GM12891 (cell line): ENCODE data around the gene KLRC2.
"Not testable (repeated sequence)": the region's sequence is repeated elsewhere in the genome, so short reads cannot be mapped to it uniquely, and the experiment has no call there.

Source experiments
- PAX5 ChIP-seq: IDR thresholded peaks from 2 replicates; pipeline ENCODE4 v1.6.1; 2011; ENCODE audit warnings: low read length, moderate library complexity, mild to moderate bottlenecking; ENCODE audit not compliant: insufficient read depth, severe bottlenecking
- POLR2A ChIP-seq: IDR thresholded peaks from 2 replicates; pipeline ENCODE4 v1.6.1; 2011; ENCODE audit warnings: low read depth, low read length, control low read depth
- POLR2AphosphoS5 ChIP-seq: IDR thresholded peaks from 2 replicates; pipeline ENCODE4 v1.6.1; 2011; ENCODE audit warnings: low read depth, low read length, control low read depth
- POU2F2 ChIP-seq: IDR thresholded peaks from 2 replicates; pipeline ENCODE4 v1.6.1; 2011; ENCODE audit warnings: low read depth, mild to moderate bottlenecking, control low read depth, low read length, moderate library complexity
- SPI1 ChIP-seq: IDR thresholded peaks from 2 replicates; pipeline ENCODE4 v1.6.1; 2011; ENCODE audit warnings: low read depth, low read length, control low read depth
- TAF1 ChIP-seq: IDR thresholded peaks from 2 replicates; pipeline ENCODE4 v1.6.1; 2011; ENCODE audit warnings: low read depth, low read length, control low read depth

GRCh38 chr12:10481901-10482300 lies 46.1 kb upstream of the KLRC2 start:
- not testable (repeated sequence) for TF ChIP-seq POLR2AphosphoS5, POLR2A, SPI1, TAF1, PAX5, POU2F2
